ENCODE data around the gene CNGA2.

Gene CNGA2

DNA sequence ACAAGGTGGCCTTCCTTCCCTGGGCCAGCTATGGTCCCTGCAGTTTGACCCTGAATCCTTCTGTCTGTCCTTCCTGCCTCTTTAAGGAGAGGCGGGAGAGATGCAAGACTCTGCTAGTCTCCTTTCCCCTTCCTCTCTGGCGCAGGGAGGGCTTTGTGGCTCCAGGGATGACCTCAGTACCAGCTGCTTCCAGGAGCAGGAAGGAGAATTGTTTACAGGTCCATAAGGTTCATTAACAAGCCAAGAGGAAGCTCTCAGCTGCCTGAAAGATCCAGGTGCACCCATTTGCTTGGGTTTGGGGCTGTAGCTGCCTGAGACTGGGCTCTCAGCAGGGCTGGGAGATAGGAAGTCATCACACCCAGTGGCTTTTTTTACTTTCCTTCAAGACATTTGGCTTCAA lies 22.8 kb upstream of the CNGA2 start:
- no peak overlapping the region for H3K27ac ChIP-seq (ENCODE audit: low read depth, low read length)

DNA sequence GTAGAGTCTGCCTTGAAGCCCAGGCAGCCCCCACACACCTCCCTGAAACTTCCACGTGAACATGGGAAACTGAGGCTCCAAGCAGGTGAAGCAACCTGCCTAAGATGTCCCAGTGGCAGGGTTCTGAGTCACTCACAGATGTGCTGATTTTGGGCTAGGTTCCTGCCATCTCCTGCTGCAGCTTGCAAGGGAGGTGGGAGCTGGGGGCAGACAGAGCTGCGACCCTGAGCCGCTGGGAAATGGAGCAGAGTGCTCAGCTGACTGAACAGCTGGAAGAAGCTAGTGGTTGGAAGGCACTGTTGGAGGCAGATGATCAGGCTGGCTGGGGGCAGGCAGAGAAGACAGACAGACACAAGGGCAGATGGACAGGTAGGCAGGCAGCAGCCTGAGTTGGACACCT lies 22.3 kb upstream of the CNGA2 start:
- Histone ChIP-seq H3K9me3 (ENCODE audit: control insufficient read depth, insufficient read depth, low read length) (peaks cover 49% of the 10 kb centered on the region), H3K4me3 (ENCODE audit: low read depth, low read length) (no peak overlapping the region), H3K36me3 (ENCODE audit: control insufficient read depth, insufficient read depth, low read length) (no peaks in the 10 kb centered on the region), H3K9ac (ENCODE audit: low read depth, low read length) (no peak overlapping the region), H3K27ac (ENCODE audit: low read depth, low read length) (no peak overlapping the region), H3K27me3 (ENCODE audit: control insufficient read depth, insufficient read depth, low read length) (no peaks in the 10 kb centered on the region), H3K4me1 (ENCODE audit: control insufficient read depth, insufficient read depth, low read length) (peaks cover 4% of the 10 kb centered on the region; the same call in 1 of the 2 replicates)

More for the DNA sequence above, 22.8 kb upstream of the CNGA2 start:
- no peak overlapping the region for H3K4me3 ChIP-seq (ENCODE audit: low read depth, low read length)
- H3K36me3 ChIP-seq (ENCODE audit: control insufficient read depth, insufficient read depth, low read length): no peaks in the 10 kb centered on the region
- no peak overlapping the region for H3K9ac ChIP-seq (ENCODE audit: low read depth, low read length)
- H3K4me1 ChIP-seq (ENCODE audit: control insufficient read depth, insufficient read depth, low read length): peaks cover 4% of the 10 kb centered on the region; the same call in 1 of the 2 replicates
- peaks cover 54% of the 10 kb centered on the region for H3K9me3 ChIP-seq (ENCODE audit: control insufficient read depth, insufficient read depth, low read length)
- no peaks in the 10 kb centered on the region for H3K27me3 ChIP-seq (ENCODE audit: control insufficient read depth, insufficient read depth, low read length)

DNA sequence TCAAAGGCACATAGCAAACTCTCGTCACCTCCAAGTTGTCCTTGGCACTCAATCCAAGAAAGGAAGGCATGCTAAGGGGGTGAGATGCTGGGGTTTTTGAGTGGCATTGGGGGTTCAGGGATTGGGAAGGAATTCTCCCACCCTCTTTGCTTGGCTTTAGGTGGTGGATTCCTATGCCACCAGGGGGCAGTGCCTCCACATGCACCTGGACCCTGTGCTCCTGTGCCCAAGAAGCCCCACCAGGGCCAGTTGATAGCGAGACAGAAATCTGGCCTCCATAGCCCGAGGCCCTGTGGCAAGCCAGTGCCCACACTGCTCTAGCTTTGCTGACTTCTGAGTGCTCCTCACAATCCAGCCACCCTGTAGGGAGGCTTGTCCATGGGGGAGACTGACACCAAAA lies 20.7 kb upstream of the CNGA2 start:
- no peak overlapping the region for H3K9ac ChIP-seq (ENCODE audit: low read depth, low read length)

DNA sequence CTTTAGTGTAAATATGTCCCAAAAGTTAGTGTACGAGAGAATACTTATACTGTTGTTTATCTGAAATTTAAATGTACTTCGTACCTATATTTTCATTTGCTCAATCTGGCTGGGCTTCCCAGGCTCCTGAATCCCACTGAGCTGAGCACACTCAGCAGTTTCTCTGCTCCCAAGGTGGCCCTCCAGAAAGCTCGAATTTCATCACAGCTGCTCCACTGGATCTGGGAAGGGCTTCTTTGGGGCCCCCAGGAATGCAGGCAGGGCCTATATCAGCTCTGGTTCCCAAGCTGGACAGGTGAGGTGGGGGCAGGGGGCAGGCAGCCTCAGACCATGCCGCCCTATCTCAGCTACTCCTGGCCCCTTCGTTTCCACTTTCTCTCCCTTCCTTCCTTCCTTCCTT lies 20.2 kb upstream of the CNGA2 start:
- Histone ChIP-seq H3K4me3 (ENCODE audit: low read depth, low read length) (no peak overlapping the region), H3K27ac (ENCODE audit: low read depth, low read length) (no peak overlapping the region), H3K4me1 (ENCODE audit: control insufficient read depth, insufficient read depth, low read length) (peaks cover 4% of the 10 kb centered on the region; the same call in 1 of the 2 replicates), H3K9me3 (ENCODE audit: control insufficient read depth, insufficient read depth, low read length) (peaks cover 31% of the 10 kb centered on the region), H3K27me3 (ENCODE audit: control insufficient read depth, insufficient read depth, low read length) (no peaks in the 10 kb centered on the region), H3K9ac (ENCODE audit: low read depth, low read length) (no peak overlapping the region), H3K36me3 (ENCODE audit: control insufficient read depth, insufficient read depth, low read length) (no peaks in the 10 kb centered on the region)

More for the DNA sequence above, 20.7 kb upstream of the CNGA2 start:
- H3K27me3 ChIP-seq (ENCODE audit: control insufficient read depth, insufficient read depth, low read length): no peaks in the 10 kb centered on the region
- H3K36me3 ChIP-seq (ENCODE audit: control insufficient read depth, insufficient read depth, low read length): no peaks in the 10 kb centered on the region
- no peak overlapping the region for H3K4me3 ChIP-seq (ENCODE audit: low read depth, low read length)
- peaks cover 4% of the 10 kb centered on the region; the same call in 1 of the 2 replicates for H3K4me1 ChIP-seq (ENCODE audit: control insufficient read depth, insufficient read depth, low read length)
- H3K9me3 ChIP-seq (ENCODE audit: control insufficient read depth, insufficient read depth, low read length): peaks cover 36% of the 10 kb centered on the region
- no peak overlapping the region for H3K27ac ChIP-seq (ENCODE audit: low read depth, low read length)

- no peak within 1 kb of the TSS for H3K9ac ChIP-seq (ENCODE audit: low read depth, low read length)
- H3K9me3 ChIP-seq (ENCODE audit: control insufficient read depth, insufficient read depth, low read length): peaks cover 36% of the 10 kb centered on the region
- H3K27ac ChIP-seq (ENCODE audit: low read depth, low read length): no peak within 1 kb of the TSS
- no peaks in the 10 kb centered on the region for H3K27me3 ChIP-seq (ENCODE audit: control insufficient read depth, insufficient read depth, low read length)
- H3K4me3 ChIP-seq (ENCODE audit: low read depth, low read length): no peak within 1 kb of the TSS
- peaks cover 4% of the 10 kb centered on the region; the same call in 1 of the 2 replicates for H3K4me1 ChIP-seq (ENCODE audit: control insufficient read depth, insufficient read depth, low read length)
- no peaks in the 10 kb centered on the region for H3K36me3 ChIP-seq (ENCODE audit: control insufficient read depth, insufficient read depth, low read length)
Measured at GRCh38 chrX:151715752-151716151, 18.8 kb upstream of the CNGA2 start, which contains the start of gene FATE1. TSS of gene FATE1 (plus strand) at chrX:151716035. CDS start at chrX:151716120, 85 bp downstream.

GRCh38 chrX:151722241-151722846 lies 12.2 kb upstream of the CNGA2 start:
- Histone ChIP-seq H3K4me3 (ENCODE audit: low read depth, low read length) (no peak overlapping the region), H3K27me3 (ENCODE audit: control insufficient read depth, insufficient read depth, low read length) (no peaks in the 10 kb centered on the region), H3K4me1 (ENCODE audit: control insufficient read depth, insufficient read depth, low read length) (no peaks in the 10 kb centered on the region), H3K9me3 (ENCODE audit: control insufficient read depth, insufficient read depth, low read length) (peaks cover 47% of the 10 kb centered on the region), H3K9ac (ENCODE audit: low read depth, low read length) (no peak overlapping the region), H3K27ac (ENCODE audit: low read depth, low read length) (no peak overlapping the region), H3K36me3 (ENCODE audit: control insufficient read depth, insufficient read depth, low read length) (no peaks in the 10 kb centered on the region)

- Histone ChIP-seq H3K4me3 (ENCODE audit: low read depth, low read length) (no peak overlapping the region), H3K36me3 (ENCODE audit: control insufficient read depth, insufficient read depth, low read length) (no peaks in the 10 kb centered on the region), H3K4me1 (ENCODE audit: control insufficient read depth, insufficient read depth, low read length) (no peaks in the 10 kb centered on the region), H3K9ac (ENCODE audit: low read depth, low read length) (no peak overlapping the region), H3K27me3 (ENCODE audit: control insufficient read depth, insufficient read depth, low read length) (no peaks in the 10 kb centered on the region), H3K27ac (ENCODE audit: low read depth, low read length) (no peak overlapping the region), H3K9me3 (ENCODE audit: control insufficient read depth, insufficient read depth, low read length) (peaks cover 51% of the 10 kb centered on the region)
Measured at GRCh38 chrX:151723156-151723760, 11.3 kb upstream of the CNGA2 start.

- H3K27me3 ChIP-seq (ENCODE audit: control insufficient read depth, insufficient read depth, low read length): no peaks in the 10 kb centered on the region
- H3K4me3 ChIP-seq (ENCODE audit: low read depth, low read length): no peak overlapping the region; the same call in 1 of the 2 replicates
- no peaks in the 10 kb centered on the region for H3K36me3 ChIP-seq (ENCODE audit: control insufficient read depth, insufficient read depth, low read length)
- peaks cover 48% of the 10 kb centered on the region for H3K9me3 ChIP-seq (ENCODE audit: control insufficient read depth, insufficient read depth, low read length)
- H3K27ac ChIP-seq (ENCODE audit: low read depth, low read length): no peak overlapping the region
- H3K9ac ChIP-seq (ENCODE audit: low read depth, low read length): no peak overlapping the region
- no peaks in the 10 kb centered on the region for H3K4me1 ChIP-seq (ENCODE audit: control insufficient read depth, insufficient read depth, low read length)
Measured at GRCh38 chrX:151724563-151725337, 9.8 kb upstream of the CNGA2 start.

GRCh38 chrX:151725338-151725614 lies 9.3 kb upstream of the CNGA2 start:
- H3K27ac ChIP-seq (ENCODE audit: low read depth, low read length): no peak overlapping the region
- H3K4me3 ChIP-seq (ENCODE audit: low read depth, low read length): no peak overlapping the region; the same call in 1 of the 2 replicates
- H3K27me3 ChIP-seq (ENCODE audit: control insufficient read depth, insufficient read depth, low read length): no peaks in the 10 kb centered on the region
- H3K9ac ChIP-seq (ENCODE audit: low read depth, low read length): no peak overlapping the region
- H3K4me1 ChIP-seq (ENCODE audit: control insufficient read depth, insufficient read depth, low read length): no peaks in the 10 kb centered on the region
- peaks cover 43% of the 10 kb centered on the region for H3K9me3 ChIP-seq (ENCODE audit: control insufficient read depth, insufficient read depth, low read length)
- H3K36me3 ChIP-seq (ENCODE audit: control insufficient read depth, insufficient read depth, low read length): no peaks in the 10 kb centered on the region

DNA sequence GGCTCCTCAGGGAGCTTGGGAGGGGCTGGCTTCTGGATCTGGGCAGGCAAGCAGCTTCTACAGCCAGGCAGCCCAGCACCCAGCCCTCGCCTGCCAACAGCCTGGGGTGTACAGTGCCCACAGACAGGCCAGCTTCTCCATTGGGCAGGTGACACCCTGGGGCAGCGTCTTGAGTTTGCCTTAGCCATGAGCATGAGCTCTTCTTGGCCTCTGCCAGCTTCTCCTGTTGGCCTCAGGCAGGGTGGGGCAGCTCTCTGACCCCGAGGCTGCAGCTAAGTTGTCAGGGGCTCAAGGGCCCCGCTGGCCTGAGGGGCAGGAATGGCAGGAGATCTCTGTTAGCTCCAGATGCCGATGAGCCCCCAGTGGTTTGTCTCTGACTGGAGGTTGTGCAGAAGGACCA lies 7.8 kb upstream of the CNGA2 start:
- no peak overlapping the region for H3K4me3 ChIP-seq (ENCODE audit: low read depth, low read length)
- no peaks in the 10 kb centered on the region for H3K4me1 ChIP-seq (ENCODE audit: control insufficient read depth, insufficient read depth, low read length)
- no peaks in the 10 kb centered on the region for H3K36me3 ChIP-seq (ENCODE audit: control insufficient read depth, insufficient read depth, low read length)
- no peak overlapping the region for H3K27ac ChIP-seq (ENCODE audit: low read depth, low read length)
- H3K27me3 ChIP-seq (ENCODE audit: control insufficient read depth, insufficient read depth, low read length): no peaks in the 10 kb centered on the region
- no peak overlapping the region for H3K9ac ChIP-seq (ENCODE audit: low read depth, low read length)
- H3K9me3 ChIP-seq (ENCODE audit: control insufficient read depth, insufficient read depth, low read length): peaks cover 35% of the 10 kb centered on the region

DNA sequence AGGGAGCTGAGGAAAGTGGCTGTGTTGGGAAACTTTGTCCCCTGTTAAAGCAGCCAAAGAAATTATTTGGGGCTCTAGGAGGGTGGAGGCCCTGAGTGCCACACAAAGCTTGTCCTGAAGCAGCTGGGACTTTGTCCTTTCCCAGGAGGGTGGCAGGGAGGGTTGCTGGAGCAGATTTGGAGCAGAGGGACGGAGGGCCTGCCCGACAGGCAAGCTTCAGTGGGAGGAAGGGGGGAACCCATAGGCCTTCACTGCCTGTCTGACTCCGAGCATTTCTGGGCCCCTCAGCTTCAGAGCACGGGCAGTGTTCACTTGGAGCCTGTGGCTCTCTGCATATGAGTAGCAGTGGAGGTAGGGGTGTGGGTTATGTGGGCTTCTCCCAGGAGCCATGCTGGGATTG lies 7.2 kb upstream of the CNGA2 start:
- no peak overlapping the region for H3K9ac ChIP-seq (ENCODE audit: low read depth, low read length)
- no peak overlapping the region for H3K4me3 ChIP-seq (ENCODE audit: low read depth, low read length)
- no peak overlapping the region for H3K27ac ChIP-seq (ENCODE audit: low read depth, low read length)
- H3K27me3 ChIP-seq (ENCODE audit: control insufficient read depth, insufficient read depth, low read length): no peaks in the 10 kb centered on the region
- H3K36me3 ChIP-seq (ENCODE audit: control insufficient read depth, insufficient read depth, low read length): no peaks in the 10 kb centered on the region
- no peaks in the 10 kb centered on the region for H3K4me1 ChIP-seq (ENCODE audit: control insufficient read depth, insufficient read depth, low read length)
- peaks cover 38% of the 10 kb centered on the region for H3K9me3 ChIP-seq (ENCODE audit: control insufficient read depth, insufficient read depth, low read length)
